Stimulated activated CD8-positive, alpha-beta memory T cell treated with anti-CD3 and anti-CD28 coated beads, Interleukin-12 subunit alpha, Interleukin-12 subunit beta, amount 100 ng/mL, for 1 hour (primary cell): Measurements from ENCODE around the gene EPHB2.

Experiments
- DNase-seq: peaks from one replicate; pipeline ENCODE4 v3.0.0-alpha.2; 2020; ENCODE audit warnings: low read depth

The EPHB2 gene

DNA sequence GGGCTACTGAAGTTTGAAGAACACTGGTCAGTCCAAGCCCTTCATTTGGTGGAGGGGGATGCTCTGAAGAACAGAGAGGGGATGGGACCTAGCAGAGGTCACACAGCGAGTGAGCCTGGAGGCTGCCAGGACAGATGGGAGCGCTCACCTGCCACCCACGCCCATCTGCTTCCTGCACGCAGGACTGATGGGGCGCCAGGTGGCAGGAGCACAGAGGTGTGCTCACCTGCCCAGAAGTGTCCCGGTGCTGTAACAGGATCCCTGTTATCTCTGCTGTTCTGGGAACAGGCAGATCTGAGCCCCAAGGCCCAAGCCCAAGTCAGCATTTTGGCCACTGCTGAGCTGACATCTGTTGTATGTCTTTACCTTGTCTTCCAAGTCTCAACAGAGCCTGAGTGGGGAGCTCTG is 40.5 kb downstream of the EPHB2 start:
- DNase-seq: no peak

DNA sequence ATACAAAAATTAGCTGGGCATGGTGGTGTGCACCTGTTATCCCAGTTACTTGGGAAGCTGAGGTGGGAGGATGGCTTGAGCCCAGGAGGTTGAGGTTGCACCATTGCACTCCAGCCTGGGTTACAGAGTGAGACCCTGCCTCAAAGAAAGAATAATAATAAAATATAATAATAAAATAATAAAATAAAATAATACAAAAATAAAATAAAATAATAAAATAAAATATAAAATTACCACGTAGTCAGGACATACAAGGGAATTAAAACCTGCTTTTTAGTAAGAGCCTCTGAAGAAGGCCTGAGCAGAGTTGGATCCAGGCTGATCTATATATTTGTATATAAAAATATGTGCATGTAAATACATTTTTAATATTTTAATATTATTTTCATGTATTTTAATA is 41.7 kb downstream of the EPHB2 start:
- DNase-seq: no peak

DNA sequence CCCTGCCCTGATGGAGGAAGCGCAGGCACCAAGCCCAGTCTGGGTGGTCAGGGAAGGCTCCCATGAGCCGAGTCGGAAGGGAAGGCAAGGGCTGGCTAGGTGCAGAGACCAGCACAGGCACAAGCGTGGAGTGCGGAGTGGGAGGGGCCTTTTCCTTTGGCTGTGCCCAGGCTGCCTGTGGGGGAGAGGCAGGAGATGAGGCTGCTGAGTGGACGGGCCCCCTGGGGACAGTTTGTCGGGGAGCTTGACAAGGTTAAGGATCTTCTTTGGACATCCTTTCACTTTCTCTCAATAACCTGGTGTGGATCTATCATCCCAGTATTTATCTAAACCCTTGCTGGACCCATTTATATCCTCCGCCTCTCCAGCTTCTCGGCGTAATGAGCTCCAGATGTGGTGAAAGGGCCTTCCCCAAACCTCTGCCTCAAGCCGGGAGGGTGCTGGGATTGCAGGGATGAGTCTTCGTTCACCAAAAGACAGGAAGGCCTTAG is 42.9 kb downstream of the EPHB2 start:
- no peak for DNase-seq

DNA sequence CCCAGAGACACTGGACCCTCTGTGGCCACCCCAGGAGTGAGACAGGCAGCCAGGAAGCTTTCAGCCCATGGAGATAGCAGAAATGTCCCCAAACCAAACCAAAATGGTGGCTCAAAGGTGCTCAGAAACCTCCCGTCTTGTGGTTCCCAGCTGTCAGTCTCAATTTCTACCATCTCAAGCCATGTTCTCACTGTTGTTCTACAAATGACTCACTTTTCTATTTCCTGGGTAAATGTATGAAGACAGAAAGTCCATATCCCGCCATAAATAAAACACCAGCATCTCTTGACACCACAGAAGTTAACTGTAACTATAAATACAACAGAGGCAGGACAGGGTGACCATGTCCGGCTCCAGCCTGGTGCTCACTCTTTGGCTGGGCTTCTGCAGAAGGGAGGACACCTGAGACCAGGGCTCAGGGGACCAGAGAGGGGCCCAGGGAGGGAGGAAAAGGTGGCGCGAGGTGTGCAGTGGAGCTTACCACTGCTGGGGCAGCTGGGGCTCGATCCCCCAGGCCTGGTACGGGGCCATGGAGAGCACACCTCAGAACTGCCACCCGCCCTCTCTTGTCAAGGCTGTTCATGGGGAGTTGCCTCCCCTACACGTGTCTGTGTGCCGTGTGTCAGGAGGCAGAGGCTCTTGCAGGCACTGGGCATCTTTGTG is 43.6 kb downstream of the EPHB2 start:
- no peak for DNase-seq

DNA sequence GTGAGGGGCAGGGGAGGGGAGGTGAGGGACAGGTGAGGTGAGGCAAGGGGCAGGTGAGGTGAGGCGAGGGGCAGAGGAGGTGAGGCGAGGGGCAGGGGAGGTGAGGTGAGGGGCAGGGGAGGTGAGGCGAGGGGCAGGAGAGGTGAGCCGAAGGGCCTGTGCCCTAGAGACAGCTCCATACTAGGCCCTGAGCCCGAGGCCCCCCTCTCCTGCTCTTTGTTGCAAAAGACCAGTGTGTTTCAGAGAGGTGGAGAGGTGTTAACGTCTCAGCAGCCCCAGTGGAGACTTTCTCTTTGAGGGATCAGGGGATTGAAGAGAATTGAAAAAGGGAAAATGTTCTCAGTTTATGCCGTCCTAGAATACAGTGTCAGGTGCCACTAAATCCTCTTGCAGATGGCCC is 44.2 kb downstream of the EPHB2 start:
- DNase-seq: no peak

DNA sequence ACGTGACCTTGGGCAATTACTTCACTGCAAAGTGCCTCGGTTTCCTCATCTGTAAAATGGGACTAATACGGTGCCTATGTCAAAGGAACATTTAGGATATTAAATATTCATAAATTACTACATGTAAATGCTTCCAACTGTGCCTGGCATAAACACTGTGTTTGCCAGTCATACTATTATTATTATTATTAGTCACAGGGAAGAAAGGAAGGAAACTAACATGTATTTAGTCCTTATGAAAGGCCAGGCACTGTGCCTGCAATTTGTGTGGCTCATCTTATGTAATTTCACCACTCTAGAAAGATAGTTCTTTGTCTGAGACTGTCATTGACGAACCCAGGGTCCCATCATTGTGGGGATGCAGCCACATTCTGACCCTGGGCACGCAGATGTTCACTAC is 45.0 kb downstream of the EPHB2 start:
- DNase-seq: no peak

DNA sequence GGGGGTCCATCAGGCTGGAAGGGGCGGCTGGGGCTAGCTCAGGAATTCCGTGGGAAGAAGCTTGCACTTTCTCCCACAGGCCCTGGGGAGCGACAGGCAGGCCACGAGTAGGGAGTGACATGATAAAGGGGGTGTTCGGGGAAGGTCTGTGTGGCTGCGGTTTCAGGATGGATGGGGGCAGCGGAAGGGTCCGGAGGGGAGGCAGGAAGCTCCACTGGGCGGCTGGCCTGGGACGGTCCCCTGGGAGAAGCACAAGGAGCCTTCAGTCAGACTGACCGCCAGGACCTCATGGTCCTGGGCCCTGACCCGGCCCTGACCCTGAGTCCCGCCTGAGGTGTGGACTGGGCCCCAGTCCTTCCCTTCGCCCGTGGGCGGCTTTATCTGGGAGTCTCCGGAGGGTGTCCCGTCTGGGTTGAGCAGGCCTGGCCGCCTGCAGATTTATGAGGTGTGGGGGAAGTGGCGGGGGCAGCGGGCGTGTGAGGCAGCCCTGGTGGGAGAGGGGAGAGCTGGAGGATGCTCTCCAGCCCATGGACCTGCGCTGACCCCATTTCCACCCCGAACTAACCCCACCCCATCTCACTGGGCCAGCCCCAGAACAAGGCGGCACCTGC is 45.6 kb downstream of the EPHB2 start:
- DNase-seq: no peak

DNA sequence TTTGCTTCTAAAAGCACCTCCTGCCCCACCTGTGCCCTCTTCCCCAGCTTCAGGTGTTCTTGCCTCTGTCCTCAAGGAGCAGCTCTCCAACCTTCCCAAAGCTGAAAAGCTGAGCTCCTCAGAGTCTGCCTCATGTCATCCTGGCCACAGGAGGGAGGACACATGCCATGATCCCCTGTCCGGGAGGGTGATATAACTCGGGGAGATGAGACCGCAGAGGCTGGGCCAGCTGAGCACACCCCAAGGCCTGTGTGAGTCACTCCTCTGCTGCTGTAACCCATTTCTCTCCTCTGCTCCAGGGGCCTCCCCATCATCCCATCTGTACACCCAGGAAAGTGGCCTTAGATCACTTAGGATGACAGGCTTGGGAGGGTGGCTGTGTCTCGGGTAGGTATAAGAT is 49.8 kb downstream of the EPHB2 start:
- no peak for DNase-seq

DNA sequence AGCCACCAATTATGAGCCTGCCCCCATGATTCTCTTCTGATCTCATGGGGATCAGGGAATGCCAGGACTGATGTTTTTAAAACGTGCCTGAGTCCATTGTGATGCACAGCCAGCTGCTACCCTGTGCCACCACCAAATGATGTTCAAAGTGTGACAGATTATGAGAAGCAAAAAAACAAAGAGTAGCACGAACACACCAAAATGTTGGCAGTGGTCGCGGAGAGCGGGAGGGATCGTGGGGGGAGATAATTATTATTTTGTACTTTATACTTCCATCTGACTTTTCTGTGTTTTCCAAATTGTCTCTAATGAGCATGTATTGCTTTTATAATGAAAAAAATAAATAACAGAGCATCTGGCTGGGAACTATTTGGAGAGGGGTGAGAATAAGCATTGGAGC is 50.5 kb downstream of the EPHB2 start:
- no peak for DNase-seq

DNA sequence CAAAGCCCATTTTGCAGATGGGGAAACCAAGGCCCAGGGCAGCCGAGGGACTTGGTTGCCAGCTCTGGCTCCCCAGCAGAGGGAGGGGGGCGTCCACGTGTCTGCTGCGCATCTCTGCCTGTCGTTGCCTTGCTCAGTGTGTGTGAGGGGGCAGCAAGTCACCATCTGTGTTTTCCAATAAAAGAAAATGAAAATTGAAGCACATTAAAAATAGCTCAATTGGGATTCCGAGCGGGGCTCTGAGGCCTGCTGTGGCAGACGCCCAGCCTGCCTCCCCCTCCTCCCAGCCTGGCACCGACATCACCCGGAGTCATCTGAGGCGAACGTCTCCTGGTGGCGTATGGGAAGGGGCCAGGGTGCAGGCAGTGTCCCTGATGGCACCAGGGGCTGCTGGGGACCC is 51.2 kb downstream of the EPHB2 start:
- DNase-seq: no peak

DNA sequence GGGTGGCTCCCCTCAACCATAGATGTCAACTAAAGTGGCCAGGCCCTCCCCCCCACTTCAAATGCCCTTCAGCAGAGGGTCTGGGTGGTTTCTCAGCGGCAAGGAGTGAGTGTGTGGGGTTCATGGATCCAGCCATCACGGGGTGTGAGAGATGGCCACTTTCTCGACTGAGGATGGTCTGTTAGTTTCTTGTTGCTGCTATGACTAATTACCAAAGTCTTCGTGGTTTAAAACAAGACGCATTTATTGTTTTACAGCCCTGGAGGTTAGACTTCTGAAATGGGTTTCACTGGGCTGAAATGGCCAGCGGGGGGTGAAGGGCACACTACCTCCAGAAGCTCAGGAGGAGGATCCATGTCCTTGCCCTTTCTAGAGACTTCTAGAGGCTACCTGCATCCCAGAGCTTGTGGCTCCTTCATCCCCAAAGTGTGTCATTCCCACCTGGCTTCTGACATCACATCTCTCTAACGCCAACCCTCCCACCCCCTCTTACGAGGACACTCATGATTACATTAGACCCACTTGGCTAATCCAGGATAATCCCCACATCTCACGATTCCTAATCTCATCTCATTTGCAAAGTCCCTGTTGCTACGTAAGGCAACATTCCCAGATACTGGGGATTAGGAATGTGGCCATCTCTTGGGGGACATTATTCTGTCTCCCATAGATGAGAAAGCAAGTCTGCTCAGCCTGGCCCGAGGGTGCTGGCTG is 53.0 kb downstream of the EPHB2 start:
- no peak for DNase-seq

DNA sequence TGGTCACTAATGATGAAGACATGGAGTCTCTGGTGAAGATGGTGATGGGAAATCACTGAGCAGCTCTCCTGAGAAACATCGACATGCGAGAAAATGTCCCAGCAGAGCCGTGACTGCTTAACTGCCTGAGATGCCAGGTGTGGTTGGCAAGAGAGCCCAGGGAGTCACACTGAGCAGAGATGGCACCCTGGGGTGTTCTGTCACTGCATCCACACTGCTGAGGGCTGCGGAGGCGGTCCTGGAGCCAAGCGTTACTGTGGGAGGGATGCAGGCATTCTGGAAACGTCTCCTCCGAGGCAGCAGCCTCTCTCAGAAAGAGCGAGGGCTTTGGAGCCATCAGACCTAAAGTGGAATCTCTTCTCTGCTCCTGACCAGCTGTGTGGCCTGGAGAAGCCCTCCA is 57.2 kb downstream of the EPHB2 start:
- no peak for DNase-seq

DNA sequence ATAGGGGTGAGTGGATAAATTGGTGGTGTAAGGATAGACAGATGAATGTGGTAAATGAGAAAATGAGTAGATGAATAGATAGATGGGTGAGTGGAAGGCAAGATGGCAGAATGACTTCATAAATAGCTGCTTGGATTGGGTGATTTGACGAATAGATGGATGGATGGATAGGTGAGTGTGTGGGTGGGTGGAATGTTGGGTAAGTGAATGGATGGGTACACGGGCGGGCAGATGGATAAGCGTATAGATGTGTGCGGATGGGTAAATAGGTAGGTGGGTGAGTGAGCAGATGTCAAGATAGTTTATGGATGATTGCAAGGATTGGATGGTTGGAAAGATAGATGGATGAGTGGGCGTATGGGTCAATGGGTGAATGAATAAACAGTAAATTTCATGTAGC is 59.3 kb downstream of the EPHB2 start:
- no peak for DNase-seq

DNA sequence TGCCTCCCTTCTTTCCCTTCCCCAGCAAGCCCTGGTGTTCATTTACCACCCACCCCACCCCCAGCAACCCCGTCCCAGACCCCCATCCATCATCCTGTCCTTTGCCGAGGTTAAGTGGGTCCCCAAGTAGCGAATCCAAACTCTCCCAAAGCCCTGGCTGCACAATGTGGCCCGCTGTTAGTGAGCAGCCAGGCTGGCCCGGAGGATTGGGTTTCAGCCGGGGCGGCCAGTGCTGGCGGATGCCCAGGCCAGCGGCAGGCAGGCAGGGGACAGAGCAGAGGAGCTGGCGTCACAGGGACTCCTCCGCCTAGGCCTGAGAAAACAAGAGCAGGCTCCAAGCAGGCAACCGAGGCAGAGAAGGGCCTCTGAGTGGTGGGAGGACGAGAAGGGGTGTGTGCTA is 61.4 kb downstream of the EPHB2 start:
- DNase-seq: no peak

DNA sequence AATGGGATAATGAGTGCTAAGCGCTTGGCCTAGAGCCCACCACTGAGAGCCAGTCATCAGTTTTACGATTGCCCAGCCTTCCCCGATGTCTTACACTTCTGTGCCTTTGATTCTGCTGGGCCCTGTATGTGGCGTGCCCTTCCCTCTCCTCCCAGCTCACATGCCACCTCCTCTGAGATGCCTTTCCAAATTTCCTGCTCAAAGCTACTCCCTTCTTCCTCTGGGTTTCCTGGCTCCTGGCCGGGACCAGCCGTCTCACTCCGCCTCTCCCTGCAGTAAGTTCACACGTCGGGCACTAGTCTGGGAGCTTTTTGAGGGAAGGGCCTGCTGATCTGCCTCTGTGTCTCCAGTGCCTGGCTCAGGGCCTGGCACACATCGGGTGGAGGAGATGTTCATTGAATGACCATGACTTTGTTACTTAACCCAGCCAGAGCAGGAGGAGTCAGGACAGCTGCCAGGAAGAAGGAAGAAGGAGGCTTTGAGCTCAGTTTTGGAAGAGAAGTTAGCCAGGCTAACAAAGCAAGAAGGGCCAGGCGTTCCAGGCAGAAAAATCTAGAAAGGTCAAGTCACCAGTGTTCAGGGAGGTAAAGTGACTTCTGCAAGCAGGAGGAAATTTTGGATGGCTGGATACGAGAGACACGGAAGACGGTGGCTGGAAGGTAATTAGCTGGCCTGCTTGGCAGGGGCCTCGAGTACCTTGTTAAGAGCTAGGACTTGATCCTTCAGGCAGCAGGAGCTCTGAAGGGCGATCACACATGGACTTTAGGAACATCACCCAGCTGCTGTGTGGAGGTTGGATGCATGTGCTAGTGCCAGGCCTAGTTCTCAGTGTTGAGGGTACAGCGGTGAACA is 63.6 kb downstream of the EPHB2 start:
- DNase-seq: no peak

DNA sequence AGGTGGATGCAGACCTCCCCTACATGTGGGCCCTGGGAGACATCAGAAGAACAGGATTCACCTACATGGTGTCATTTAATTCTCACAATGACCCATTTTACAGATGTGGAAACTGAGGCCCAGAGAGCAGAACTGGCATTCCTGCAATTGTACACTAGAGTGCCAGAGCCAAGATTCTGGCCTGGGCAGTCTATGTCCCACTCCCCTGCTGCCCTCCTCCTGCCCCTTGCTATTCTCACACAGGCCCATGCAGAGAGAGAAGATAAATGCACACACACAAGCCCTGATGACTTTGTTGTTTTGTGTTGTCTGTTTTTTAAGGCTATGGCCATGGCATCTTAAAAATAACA is 64.2 kb downstream of the EPHB2 start:
- no peak for DNase-seq

DNA sequence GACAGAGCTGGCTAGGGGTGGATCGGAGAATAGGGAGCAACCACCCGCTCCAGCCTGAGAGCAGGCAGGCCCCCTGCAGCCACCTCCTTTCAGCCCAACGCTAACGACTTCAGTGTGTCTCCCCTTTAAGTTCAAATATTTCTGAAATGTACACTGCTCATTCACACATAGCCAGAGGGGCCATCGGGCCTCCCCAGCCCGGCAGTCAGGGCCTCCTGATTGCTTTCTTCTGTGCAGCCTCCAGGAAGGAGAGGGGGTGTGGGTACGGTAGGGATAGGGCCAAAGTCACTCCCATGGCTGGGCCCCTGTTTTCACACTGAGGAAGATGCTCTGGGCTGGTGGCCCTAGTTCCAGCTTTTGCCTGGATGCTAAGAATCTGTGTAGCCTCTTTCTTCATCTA is 64.8 kb downstream of the EPHB2 start:
- no peak for DNase-seq

DNA sequence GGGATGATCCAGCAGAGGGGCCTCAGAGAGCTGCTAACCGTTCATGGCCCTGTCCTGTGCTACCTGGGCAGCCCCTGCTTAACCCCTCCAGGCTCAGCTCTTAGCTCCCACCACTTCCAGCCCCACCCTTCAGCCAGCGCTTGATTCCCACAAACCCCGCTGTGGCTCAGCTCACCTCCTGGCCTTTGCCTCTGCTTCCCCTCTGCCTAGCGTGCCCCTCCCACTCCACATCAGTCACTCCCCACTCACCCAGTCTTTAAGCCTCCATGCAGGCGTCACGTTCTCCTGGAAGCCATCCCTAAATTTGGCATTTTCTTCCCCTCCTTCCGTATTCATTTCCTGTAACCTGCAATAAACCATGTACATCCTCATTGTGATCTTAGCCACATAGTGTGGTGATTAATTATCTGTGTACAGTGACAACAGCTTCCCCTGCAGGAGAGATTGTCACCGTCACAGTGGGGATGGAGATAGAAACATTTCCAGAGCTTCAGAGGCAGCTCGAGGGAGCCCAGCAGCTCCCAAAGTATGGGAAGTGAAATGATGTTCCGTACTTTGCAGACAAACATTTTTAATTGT is 65.5 kb downstream of the EPHB2 start:
- DNase-seq: no peak

DNA sequence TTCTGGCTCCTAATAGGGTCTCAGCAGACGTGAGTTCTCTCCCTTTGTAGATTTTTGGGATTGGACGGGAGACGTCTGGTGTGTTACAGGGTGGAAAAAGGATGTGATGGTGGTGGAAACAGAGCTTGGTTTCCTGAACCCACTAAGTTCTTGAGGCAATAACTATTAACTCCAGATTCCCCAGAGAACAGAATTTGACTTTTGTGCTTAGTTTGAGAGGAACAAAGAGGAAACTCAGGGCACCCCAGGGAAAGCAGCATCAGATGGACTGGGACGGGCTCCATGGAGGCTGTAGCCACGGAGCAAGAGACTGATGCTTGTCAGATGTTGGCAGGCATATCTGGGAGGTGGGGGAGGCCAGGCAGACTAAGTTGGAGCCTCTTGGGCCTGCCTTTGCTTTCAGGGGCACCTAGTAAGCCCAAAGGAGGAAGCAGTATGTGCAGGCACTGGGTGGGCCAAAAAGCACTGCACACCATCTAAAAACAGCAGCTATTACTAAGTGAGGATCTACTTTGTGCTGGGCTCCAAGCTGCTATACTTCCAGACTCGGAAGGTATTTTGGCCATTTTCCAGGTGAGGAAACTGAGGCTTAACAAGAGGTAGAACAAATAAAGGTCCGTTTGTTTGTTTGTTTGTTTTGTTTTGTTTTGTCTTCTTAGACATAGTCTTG is 66.9 kb downstream of the EPHB2 start:
- no peak for DNase-seq

DNA sequence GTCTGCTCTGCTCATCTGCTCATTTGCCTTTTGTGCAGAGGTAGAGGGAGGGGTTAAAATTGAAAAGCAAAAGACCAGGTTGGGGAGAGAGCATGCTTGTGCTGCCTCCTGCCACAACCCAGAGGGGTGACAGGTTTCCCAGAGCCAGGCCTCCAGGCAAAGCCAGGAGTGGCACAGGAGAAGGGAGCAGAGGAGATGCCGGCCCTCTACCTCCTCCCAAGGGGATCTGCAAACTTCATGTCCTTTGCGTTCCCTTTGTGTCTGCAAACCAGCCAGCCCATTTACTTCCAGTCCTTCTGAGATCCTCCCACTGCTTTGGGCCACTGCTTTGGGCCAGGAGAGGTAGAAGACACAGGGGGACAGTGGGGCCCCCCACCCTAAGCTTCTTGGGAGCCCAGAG is 67.8 kb downstream of the EPHB2 start:
- no peak for DNase-seq

DNA sequence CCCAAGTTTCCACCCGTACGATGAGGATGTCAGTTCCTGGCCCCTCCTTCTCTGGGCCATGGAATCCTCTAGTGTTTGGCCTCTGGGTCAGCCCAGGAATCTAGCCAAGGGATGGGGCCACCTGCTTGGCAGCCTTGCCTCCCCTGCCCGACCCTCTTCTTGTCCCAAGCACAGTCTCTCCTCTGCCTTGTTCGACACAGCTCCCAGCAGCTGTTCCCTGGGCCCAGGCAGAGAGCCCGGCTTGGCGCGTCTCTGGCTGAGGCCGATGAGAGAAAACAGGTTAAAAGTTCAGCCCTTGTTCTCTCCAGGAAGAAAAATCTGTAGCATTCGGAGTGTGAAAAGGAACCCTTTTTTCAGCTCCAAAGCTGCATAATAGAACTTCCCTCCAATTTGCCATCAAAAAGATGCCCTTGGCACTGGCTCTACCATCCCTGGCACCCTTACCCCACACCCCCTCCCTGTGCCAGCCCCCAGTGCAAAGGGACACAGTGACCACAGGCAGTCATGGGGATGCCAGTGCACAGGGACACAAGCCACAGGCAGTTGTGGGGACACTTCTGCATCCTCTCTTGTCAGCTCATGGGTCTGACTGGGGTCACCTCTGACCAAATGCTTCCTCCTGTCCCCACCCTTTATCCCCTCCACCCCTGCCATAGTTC is 68.4 kb downstream of the EPHB2 start:
- no peak for DNase-seq
